Measurements from ENCODE around the gene HAP1. TPM values are rescaled to one million over a fixed set of nuclear protein-coding genes. Genes with fewer than 3 reads are reported as not detected.
"Not testable (repeated sequence)": the region's sequence is repeated elsewhere in the genome, so short reads cannot be mapped to it uniquely, and the experiment has no call there.

HAP1 gene
- total RNA-seq, 3 donors from 2014 or later: 0.12 to 2.8 (median 0.32) TPM

DNA sequence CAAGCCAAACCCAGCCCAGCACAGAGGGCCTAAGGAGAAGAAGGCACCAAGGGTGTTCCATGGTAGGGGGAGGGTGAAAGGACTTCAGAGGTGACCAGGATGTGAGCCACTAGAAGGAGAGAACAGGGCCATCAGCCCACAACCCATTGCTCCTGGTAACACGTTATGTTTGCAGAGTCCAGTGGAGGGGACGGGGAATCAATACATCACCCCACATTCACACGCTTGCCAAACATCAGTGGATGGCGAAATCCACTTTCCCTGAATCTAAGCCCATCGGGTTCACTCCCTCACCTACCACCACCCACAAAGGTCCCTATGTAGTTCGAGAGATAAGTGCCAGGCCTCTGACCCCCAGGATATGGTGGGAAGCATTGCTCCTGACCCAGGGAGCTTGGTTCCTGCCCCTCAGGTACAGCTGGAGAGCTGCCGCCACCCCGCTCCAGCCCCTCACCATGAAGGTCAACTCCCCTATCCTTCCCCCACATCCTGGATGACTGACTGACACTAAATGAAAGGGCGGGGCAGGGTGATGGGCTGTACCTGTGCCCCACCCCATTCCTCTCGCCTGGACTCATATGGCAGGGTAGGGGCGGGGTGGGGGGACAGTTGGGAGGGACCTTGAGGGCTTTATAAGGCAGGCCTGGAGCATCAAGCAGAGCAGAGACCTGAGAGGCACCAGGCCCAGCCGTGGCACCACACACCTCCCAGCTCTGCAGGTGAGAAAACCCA lies 22.6 kb downstream of the HAP1 start, which contains the start of gene GAST:
Gene GAST, plus strand, starts transcription at position 663 of the 732 bp plus-strand sequence. CDS start 3,106 bp downstream, outside the sequence.
- DNase-seq: no peak
- Histone ChIP-seq H3K4me3 (no peak within 1 kb of the TSS), H3K36me3 (ENCODE audit: low read depth) (no peaks in the 10 kb centered on the region), H3K4me1 (ENCODE audit: low read depth) (no peaks in the 10 kb centered on the region), H3K9me3 (no peaks in the 10 kb centered on the region)
- TF ChIP-seq, protein P1, sequence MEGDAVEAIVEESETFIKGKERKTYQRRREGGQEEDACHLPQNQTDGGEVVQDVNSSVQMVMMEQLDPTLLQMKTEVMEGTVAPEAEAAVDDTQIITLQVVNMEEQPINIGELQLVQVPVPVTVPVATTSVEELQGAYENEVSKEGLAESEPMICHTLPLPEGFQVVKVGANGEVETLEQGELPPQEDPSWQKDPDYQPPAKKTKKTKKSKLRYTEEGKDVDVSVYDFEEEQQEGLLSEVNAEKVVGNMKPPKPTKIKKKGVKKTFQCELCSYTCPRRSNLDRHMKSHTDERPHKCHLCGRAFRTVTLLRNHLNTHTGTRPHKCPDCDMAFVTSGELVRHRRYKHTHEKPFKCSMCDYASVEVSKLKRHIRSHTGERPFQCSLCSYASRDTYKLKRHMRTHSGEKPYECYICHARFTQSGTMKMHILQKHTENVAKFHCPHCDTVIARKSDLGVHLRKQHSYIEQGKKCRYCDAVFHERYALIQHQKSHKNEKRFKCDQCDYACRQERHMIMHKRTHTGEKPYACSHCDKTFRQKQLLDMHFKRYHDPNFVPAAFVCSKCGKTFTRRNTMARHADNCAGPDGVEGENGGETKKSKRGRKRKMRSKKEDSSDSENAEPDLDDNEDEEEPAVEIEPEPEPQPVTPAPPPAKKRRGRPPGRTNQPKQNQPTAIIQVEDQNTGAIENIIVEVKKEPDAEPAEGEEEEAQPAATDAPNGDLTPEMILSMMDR (IDR thresholded peaks at IDR 0.05): no peak
- ATAC-seq: no peak
- intact Hi-C loops (cut with DNase I, micrococcal nuclease): no loop called here

DNA sequence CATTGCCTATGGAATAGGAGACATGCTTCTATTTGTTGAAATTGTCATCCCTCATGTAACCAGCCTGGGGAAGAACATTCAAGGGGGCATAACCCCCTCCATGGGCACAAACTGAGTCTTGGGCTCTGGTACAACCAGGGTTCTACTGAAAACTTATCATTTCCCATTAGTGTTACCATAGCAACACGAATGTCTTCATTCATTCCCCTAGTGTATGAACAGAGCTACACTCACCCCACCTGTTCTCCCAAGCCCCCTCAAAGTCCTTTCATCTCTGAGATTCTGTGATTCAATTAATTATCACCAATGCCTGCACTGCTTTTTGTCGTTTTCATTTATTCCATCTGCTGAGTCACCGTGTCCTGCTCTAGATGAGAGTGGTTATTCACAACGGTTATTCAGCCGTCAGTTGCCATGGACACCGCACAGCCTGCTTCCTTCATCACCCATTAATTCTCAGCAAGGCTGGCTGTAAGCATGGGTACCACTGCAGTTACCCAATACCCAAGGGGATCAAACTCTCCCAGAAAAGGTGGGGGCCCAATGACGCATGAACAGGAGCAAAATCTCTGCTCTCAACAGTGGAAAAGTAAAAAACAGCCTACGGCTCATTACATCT lies 23.9 kb downstream of the HAP1 start:
- TF ChIP-seq, protein P1 (IDR thresholded peaks at IDR 0.05): no peak
- ATAC-seq (no peak), DNase-seq (no peak)
- no peaks in the 10 kb centered on the region for H3K4me1 ChIP-seq (ENCODE audit: low read depth)
- no peaks in the 10 kb centered on the region for H3K36me3 ChIP-seq (ENCODE audit: low read depth)
- intact Hi-C loops (cut with DNase I, micrococcal nuclease): no loop called here
- H3K9me3 ChIP-seq: no peaks in the 10 kb centered on the region
- no peak overlapping the region for H3K4me3 ChIP-seq

DNA sequence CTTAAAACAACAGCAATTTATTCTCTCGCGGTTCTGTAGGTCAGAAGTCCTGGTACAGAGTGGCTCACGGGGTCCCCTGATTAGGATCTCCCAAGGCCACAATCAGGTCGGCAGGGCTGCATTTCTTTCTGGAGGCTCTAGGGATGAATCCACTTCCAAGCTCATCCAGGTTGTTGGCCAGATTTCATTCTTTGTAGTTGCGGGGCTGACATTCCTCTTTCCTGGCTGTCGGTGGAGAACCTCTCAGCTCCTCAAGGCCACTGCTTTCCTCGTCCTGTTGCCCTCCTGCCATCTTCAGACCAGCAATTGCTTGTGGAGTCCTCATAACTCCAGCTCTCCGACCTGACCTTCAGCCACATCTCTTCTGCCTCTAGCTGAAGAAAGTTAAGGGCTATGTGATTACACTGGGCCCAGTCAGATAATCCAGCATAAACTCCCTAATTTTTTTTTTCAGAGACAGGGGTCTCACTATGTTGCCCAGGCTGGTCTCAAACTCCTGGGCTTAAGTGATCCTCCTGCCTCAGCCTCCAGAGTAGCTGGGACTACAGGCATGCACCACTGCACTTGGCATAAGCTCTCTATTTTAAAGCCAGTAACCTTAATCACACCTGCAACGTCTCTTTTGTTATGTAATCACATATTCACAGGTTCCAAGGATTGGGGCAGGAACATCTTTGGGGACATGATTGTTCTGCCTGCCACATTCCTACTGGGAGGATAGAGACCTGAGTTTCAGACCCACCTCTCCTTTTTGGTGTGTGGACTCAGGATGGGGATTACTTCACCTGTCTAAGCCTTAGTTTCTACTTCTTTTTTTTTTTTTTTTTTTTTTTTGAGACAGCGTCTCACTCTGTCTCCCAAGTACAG lies 26.4 kb downstream of the HAP1 start:
- Histone ChIP-seq H3K4me1 (ENCODE audit: low read depth) (no peaks in the 10 kb centered on the region), H3K9me3 (no peaks in the 10 kb centered on the region), H3K4me3 (no peak overlapping the region), H3K36me3 (ENCODE audit: low read depth) (no peaks in the 10 kb centered on the region)
- DNase-seq: no peak
- intact Hi-C loops (cut with DNase I, micrococcal nuclease): no loop called here
- TF ChIP-seq, protein P1 (IDR thresholded peaks at IDR 0.05): no peak
- no peak for ATAC-seq

DNA sequence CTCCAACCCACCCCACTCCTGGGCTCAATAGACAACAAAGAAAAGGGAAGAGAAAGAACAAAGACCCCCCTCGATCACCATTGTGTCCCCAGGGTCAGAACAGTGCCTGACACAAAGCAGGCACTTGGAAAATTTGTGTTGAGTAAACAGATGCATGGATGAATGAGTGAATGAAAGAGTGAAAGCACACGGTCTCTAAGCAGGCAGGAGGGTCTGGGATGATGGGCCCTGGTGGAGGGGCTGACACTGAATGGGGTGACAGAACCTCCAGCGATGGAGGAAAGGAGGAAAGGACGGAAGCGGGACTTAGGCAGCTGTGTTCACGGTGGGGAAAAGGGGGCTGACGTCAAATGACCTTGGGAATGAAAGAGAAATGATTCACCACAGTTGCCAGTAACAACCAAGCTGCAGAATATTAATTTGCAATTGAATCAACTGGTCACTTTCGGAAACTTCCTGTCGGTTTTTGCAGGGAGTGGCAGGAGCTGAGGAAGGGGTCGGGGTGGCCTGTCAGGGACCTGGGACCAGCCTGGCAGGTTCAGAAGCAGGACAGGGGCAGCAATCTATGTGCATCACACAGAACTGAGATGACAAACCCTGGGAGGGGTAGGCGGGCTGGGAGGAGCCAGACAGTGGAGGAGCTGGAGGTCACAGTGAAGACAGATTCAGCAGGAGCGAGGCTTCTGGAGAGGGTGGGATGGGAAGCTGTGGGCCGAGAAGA lies 29.0 kb downstream of the HAP1 start:
- Histone ChIP-seq H3K4me3 (no peak overlapping the region), H3K9me3 (no peaks in the 10 kb centered on the region), H3K4me1 (ENCODE audit: low read depth) (no peaks in the 10 kb centered on the region), H3K36me3 (ENCODE audit: low read depth) (no peaks in the 10 kb centered on the region)
- intact Hi-C loops (cut with DNase I, micrococcal nuclease): no loop called here
- TF ChIP-seq, protein P1 (IDR thresholded peaks at IDR 0.05): no peak
- no peak for ATAC-seq
- DNase-seq: no peak

DNA sequence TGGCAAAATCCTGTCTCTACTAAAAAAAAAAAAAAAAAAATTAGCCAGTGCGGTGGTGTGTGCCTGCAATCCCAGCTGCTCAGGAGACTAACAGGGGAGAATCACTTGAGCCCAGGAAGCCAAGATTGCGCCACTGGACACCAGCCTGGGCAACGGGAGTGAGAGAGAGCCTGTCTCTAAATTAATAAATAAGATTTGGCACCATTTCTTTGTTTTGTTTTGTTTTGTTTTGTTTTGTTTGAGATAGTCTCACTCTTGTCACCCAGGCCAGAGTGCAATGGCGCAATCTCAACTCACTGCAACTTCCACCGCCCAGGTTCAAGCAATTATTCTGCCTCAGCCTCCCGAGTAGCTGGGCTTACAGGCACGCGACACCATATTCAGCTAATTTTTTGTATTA lies 31.7 kb downstream of the HAP1 start:
- ATAC-seq (no peak), DNase-seq (no peak)
- peaks cover under 1% of the 10 kb centered on the region for H3K4me1 ChIP-seq (ENCODE audit: low read depth)
- no peak overlapping the region for H3K4me3 ChIP-seq
- TF ChIP-seq, protein P1 (IDR thresholded peaks at IDR 0.05): no peak
- intact Hi-C loops (cut with DNase I, micrococcal nuclease): no loop called here
- H3K36me3 ChIP-seq (ENCODE audit: low read depth): no peaks in the 10 kb centered on the region
- H3K9me3 ChIP-seq: no peaks in the 10 kb centered on the region

DNA sequence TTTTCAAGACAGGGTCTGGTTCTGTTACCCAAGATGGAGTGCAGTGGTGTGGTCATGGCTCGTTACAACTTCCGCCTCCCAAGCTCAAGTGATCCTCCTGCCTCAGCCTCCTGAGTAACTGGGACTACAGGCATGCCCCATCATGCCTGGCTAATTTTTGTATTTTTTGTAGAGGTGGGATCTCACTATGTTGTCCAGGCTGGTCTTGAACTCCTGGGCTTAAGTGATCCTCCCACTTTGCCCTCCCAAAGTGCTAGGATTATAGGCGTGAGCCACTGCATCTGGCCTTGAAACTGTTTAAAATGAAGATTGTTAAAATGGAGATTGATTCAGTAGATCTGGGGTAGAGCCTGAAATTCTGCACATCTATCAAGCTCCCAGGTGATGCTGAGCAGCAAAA lies 33.6 kb downstream of the HAP1 start:
- DNase-seq; H3K36me3 ChIP-seq (ENCODE audit: low read depth); intact Hi-C loops (cut with DNase I, micrococcal nuclease); ATAC-seq; H3K4me3 ChIP-seq; H3K9me3 ChIP-seq; H3K4me1 ChIP-seq (ENCODE audit: low read depth): not testable (repeated sequence)
